DOHH2 (cell line): ENCODE data around the gene RYR2.

Experiments used
- H3F3A ChIP-seq: fragments of 200-600 bp; sonication (generic), shearing (Covaris generic); 2 replicates; pipeline ENCODE4 v1.6.0; 2016; ENCODE audit warnings: antibody characterized with exemption, mild to moderate bottlenecking; ENCODE audit not compliant: control insufficient read depth, insufficient read depth
- H3K27ac ChIP-seq: fragments of 200-600 bp; sonication (generic); 2 replicates; pipeline ENCODE4 v1.5.1; 2014; ENCODE audit warnings: low read depth, mild to moderate bottlenecking, low read length, moderate library complexity
- H3K27me3 ChIP-seq: fragments of 200-600 bp; sonication (generic); 2 replicates; pipeline ENCODE4 v1.6.1; 2014; ENCODE audit warnings: mild to moderate bottlenecking, low read length, mixed read lengths; ENCODE audit not compliant: control insufficient read depth
- H3K36me3 ChIP-seq: fragments of 200-600 bp; sonication (generic); 2 replicates; pipeline ENCODE4 v1.6.1; 2014; ENCODE audit warnings: mild to moderate bottlenecking, low read length, moderate library complexity, mixed read lengths; ENCODE audit not compliant: control insufficient read depth
- H3K4me1 ChIP-seq: fragments of 200-600 bp; sonication (generic); 2 replicates; pipeline ENCODE4 v1.6.1; 2014; ENCODE audit warnings: mild to moderate bottlenecking, low read length, mixed read lengths; ENCODE audit not compliant: control insufficient read depth
- H3K4me2 ChIP-seq: fragments of 200-600 bp; sonication (generic); 2 replicates; pipeline ENCODE4 v1.6.0; 2014; ENCODE audit warnings: mild to moderate bottlenecking, low read length, moderate library complexity
- H3K4me3 ChIP-seq: fragments of 200-600 bp; sonication (generic); 2 replicates; pipeline ENCODE4 v1.5.1; 2014; ENCODE audit warnings: mild to moderate bottlenecking, low read length, mixed read lengths
- H3K79me2 ChIP-seq: fragments of 200-600 bp; sonication (generic); 2 replicates; pipeline ENCODE4 v1.6.1; 2014; ENCODE audit warnings: mild to moderate bottlenecking, low read length, mixed read lengths; ENCODE audit not compliant: control insufficient read depth
- H3K9me2 ChIP-seq: fragments of 200-600 bp; sonication (generic); replicated peaks from 2 replicates; pipeline ENCODE4 v1.6.1; 2014; ENCODE audit warnings: mild to moderate bottlenecking, low read length, mixed read lengths; ENCODE audit not compliant: control insufficient read depth
- H3K9me3 ChIP-seq: fragments of 200-600 bp; sonication (generic); 2 replicates; pipeline ENCODE4 v1.6.1; 2014; ENCODE audit warnings: antibody characterized with exemption, low read length, mixed read lengths; ENCODE audit not compliant: control insufficient read depth, insufficient read depth
- H4K20me1 ChIP-seq: fragments of 200-600 bp; sonication (generic); 2 replicates; pipeline ENCODE4 v1.6.0; 2014; ENCODE audit warnings: low read depth, mild to moderate bottlenecking, antibody characterized with exemption, low read length, moderate library complexity; ENCODE audit not compliant: control insufficient read depth, insufficient read depth
- EZH2phosphoT487 ChIP-seq: fragments of 200-600 bp; sonication (generic); IDR thresholded peaks from 2 replicates; pipeline ENCODE4 v1.6.1; 2017; ENCODE audit warnings: borderline replicate concordance, mild to moderate bottlenecking, antibody characterized with exemption, low read length, moderate library complexity, mixed read lengths
- TF ChIP-seq, protein P1 (sequence below): fragments of 200-600 bp; sonication (generic); IDR thresholded peaks from one replicate; pipeline ENCODE4 v1.5.1; 2014; ENCODE audit warnings: antibody characterized with exemption, mild to moderate bottlenecking, low read depth, low read length; ENCODE audit not compliant: poor library complexity, severe bottlenecking

The RYR2 gene

DNA sequence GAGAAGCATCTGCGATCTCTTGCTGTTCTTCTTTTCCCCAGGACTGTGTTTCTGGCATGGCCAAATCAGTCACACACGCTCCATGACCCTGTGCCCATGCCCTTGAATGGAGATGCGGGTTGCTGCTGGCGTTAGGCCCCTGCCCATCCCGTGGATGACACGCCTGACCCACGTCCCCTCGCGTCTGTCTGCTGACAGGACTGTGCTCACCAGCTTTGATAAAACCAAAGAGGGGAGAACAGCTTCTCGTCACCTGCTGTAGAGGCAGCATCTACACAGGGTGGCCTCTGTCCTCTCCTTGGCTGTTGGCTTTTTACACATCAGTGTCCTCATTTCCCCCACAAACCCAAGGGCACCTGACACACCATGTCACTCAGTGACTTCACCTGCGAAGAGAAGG is 44.6 kb upstream of the RYR2 start:
- TF ChIP-seq, protein P1, sequence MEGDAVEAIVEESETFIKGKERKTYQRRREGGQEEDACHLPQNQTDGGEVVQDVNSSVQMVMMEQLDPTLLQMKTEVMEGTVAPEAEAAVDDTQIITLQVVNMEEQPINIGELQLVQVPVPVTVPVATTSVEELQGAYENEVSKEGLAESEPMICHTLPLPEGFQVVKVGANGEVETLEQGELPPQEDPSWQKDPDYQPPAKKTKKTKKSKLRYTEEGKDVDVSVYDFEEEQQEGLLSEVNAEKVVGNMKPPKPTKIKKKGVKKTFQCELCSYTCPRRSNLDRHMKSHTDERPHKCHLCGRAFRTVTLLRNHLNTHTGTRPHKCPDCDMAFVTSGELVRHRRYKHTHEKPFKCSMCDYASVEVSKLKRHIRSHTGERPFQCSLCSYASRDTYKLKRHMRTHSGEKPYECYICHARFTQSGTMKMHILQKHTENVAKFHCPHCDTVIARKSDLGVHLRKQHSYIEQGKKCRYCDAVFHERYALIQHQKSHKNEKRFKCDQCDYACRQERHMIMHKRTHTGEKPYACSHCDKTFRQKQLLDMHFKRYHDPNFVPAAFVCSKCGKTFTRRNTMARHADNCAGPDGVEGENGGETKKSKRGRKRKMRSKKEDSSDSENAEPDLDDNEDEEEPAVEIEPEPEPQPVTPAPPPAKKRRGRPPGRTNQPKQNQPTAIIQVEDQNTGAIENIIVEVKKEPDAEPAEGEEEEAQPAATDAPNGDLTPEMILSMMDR = no peak
- TF ChIP-seq EZH2phosphoT487 = no peak
- no peak overlapping the region for H3K4me3 ChIP-seq
- H3K9me3 ChIP-seq = no peaks in the 10 kb centered on the region
- H3K79me2 ChIP-seq = no peaks in the 10 kb centered on the region
- no peaks in the 10 kb centered on the region for H3K36me3 ChIP-seq
- H3K4me2 ChIP-seq = no peak overlapping the region
- no peaks in the 10 kb centered on the region for H3F3A ChIP-seq
- H3K27ac ChIP-seq = no peak overlapping the region
- no peaks in the 10 kb centered on the region for H4K20me1 ChIP-seq
- no peaks in the 10 kb centered on the region for H3K9me2 ChIP-seq
- H3K27me3 ChIP-seq = no peaks in the 10 kb centered on the region
- no peaks in the 10 kb centered on the region for H3K4me1 ChIP-seq

DNA sequence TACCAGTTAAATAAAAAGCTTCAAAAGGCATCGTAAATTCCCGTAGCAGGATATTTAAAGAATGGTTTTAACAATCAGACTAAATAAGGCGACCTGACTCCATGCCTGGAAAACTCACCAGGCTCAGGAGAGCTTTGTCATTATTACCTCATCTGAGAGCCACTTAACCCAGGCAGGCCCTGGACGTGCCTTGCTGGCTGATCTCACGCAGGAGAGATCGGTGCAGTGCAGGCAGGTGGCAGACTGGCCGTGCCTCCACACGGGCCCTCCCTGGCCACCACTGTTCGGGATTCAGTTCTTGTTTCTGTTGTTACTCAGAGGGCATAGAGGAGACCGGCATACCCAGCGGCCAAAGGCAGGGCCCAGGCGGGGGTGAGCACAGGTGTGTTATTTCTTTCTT is 44.1 kb upstream of the RYR2 start:
- H3K79me2 ChIP-seq = no peaks in the 10 kb centered on the region
- no peaks in the 10 kb centered on the region for H3K27me3 ChIP-seq
- no peaks in the 10 kb centered on the region for H3K4me1 ChIP-seq
- no peak for TF ChIP-seq EZH2phosphoT487
- TF ChIP-seq, protein P1 = no peak
- no peaks in the 10 kb centered on the region for H3K36me3 ChIP-seq
- H3K9me2 ChIP-seq = no peaks in the 10 kb centered on the region
- H4K20me1 ChIP-seq = no peaks in the 10 kb centered on the region
- H3K9me3 ChIP-seq = no peaks in the 10 kb centered on the region
- no peak overlapping the region for H3K27ac ChIP-seq
- no peak overlapping the region for H3K4me2 ChIP-seq
- H3F3A ChIP-seq = no peaks in the 10 kb centered on the region
- no peak overlapping the region for H3K4me3 ChIP-seq

DNA sequence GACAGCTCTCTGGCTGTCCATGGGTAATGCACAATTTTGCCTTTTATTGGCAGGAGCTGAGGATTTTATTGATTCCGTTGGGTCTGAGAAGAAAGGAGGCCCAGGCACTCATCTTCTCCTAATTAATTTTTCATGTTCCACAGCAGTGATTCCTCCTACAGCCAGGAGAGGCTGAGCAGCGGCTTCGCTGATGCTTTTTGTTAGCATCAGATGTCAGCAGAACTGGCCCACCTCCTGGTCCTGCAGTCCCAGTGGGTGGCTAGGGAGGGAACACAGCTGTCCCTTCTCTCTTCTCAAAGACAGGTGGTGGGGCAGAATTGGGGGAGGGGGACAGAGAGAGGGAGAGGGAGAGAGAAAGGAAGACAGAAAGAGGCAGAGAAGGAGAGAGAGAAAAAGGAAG is 43.4 kb upstream of the RYR2 start:
- no peaks in the 10 kb centered on the region for H3F3A ChIP-seq
- no peaks in the 10 kb centered on the region for H3K9me3 ChIP-seq
- H3K4me2 ChIP-seq = no peak overlapping the region
- no peak for TF ChIP-seq EZH2phosphoT487
- TF ChIP-seq, protein P1 = no peak
- H3K27me3 ChIP-seq = no peaks in the 10 kb centered on the region
- H3K36me3 ChIP-seq = no peaks in the 10 kb centered on the region
- no peaks in the 10 kb centered on the region for H3K79me2 ChIP-seq
- no peaks in the 10 kb centered on the region for H3K9me2 ChIP-seq
- H3K4me3 ChIP-seq = no peak overlapping the region
- no peaks in the 10 kb centered on the region for H3K4me1 ChIP-seq
- no peak overlapping the region for H3K27ac ChIP-seq
- H4K20me1 ChIP-seq = no peaks in the 10 kb centered on the region

DNA sequence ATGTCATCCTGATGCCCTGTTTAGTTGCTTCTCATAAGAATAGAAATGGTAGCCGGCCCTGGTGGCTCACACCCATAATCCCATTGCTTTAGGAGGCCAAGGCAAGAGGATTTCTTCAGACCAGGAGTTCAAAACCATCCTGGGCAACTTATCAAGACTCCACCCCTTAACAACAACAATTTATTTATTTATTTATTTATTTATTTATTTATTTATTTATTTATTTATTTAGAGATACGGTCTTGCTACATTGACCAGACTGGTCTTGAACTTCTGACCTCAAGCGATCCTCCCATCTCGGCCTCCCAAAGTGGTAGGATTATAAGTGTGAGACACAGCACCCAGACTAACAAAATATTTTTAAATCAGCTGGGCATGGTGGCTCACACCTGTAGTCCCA is 41.8 kb upstream of the RYR2 start:
- Histone ChIP-seq H3K4me3 (no peak overlapping the region), H3K27me3 (no peaks in the 10 kb centered on the region), H3K4me1 (no peaks in the 10 kb centered on the region), H3K79me2 (no peaks in the 10 kb centered on the region), H3F3A (no peaks in the 10 kb centered on the region), H3K4me2 (no peak overlapping the region), H4K20me1 (no peaks in the 10 kb centered on the region), H3K9me2 (no peaks in the 10 kb centered on the region), H3K9me3 (no peaks in the 10 kb centered on the region), H3K27ac (no peak overlapping the region), H3K36me3 (no peaks in the 10 kb centered on the region)
- no peak for TF ChIP-seq EZH2phosphoT487
- TF ChIP-seq, protein P1 = no peak
